Measurements from ENCODE around the gene SNF8.

Gene SNF8

DNA sequence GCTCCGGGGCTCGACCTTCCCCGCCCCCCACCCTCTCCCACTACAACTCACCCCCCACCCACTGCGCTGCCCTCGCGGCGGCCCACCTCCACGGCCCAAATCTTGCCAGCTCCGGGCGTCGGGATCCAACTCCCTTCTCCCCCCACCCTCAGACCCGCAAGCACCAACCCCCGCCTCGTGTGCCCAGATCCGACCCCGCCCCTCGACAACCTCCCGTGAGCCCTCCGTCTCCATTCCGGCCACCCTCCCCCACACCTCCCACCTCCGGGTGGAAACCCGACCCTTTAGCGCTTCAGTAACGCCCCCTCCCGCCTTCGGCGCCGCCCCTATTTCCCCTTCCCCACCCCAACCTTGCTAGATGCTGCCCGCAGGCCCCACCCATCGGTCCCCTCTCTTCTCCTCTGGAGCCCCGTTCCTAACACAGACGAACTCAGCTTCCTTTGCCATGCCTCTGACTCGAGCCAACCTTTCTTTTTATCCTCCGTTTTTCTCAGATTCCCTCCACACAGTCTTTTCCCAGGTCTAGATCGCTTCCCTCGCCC, 35.7 kb downstream of the SNF8 start:
- Histone ChIP-seq H2AFZ (ENCODE audit: low read length, unreplicated experiment) (no peak overlapping the region), H3K4me3 (ENCODE audit: low read depth, low read length) (peak overlapping the region; percentile 90), H3K27ac (ENCODE audit: low read depth, low read length) (peak overlapping the region; percentile 89), H3K27me3 (ENCODE audit: insufficient read depth, low read length) (no peaks in the 10 kb centered on the region), H3K36me3 (ENCODE audit: insufficient read depth, low read length) (peaks cover 30% of the 10 kb centered on the region), H3K79me2 (ENCODE audit: control insufficient read depth, insufficient read depth, low read length, unreplicated experiment) (peaks cover 51% of the 10 kb centered on the region), H3K4me1 (ENCODE audit: control insufficient read depth, insufficient read depth, low read length, unreplicated experiment) (peaks cover 47% of the 10 kb centered on the region)

DNA sequence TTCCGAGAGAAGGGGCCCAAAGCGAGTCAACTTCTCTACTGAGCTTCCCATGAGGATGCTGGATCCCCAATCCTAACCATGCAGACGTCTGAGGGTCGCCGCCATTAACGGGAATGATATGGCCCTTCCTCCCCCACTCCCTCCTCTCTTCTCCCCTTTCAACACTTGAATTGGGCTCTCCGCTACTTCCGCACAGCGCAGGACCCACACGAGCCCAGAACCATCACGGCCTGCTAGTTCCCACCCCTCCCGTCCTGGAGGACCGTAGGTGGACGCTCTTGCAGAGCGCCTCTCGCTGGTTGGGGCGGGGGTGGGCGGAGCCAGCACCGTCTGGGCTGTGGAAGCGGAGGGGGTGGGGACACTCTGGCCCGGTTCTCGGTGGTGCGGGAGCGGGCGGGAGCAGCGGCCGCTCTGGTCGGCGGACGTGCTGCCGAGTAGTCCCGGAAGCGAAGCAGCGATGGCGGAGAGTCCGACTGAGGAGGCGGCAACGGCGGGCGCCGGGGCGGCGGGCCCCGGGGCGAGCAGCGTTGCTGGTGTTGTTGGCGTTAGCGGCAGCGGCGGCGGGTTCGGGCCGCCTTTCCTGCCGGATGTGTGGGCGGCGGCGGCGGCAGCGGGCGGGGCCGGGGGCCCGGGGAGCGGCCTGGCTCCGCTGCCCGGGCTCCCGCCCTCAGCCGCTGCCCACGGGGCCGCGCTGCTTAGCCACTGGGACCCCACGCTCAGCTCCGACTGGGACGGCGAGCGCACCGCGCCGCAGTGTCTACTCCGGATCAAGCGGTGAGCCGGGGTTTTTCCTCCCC, 36.4 kb downstream of the SNF8 start, which contains the start of gene UBE2Z:
Gene UBE2Z (plus strand): TSS at position 361 of the 797 bp plus-strand sequence. CDS start 97 bp downstream, at position 458.
- peak within 1 kb of the TSS; percentile 47 for H2AFZ ChIP-seq (ENCODE audit: low read length, unreplicated experiment)
- H3K79me2 ChIP-seq (ENCODE audit: control insufficient read depth, insufficient read depth, low read length, unreplicated experiment) = peaks cover 45% of the 10 kb centered on the region

DNA sequence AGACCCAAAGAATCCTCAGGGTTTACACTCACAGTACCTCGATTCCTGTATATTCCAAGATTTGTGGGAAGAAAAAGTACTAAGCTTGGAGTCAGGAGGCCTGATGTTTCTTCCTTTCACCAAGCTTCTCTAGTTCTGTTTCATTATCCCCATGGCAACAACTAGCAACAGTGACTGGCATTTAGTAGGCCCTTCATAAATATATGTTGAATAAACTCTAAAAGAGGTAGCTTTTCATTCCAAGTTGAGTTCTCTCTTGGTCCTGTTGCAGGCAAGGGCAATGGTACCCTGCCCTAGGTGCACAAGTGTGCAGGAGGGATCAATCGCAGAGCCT, 37.0 kb downstream of the SNF8 start:
- H3K27ac ChIP-seq (ENCODE audit: low read depth, low read length) = peak overlapping the region; percentile 89
- H3K27me3 ChIP-seq (ENCODE audit: insufficient read depth, low read length) = no peaks in the 10 kb centered on the region
- H3K4me1 ChIP-seq (ENCODE audit: control insufficient read depth, insufficient read depth, low read length, unreplicated experiment) = peaks cover 42% of the 10 kb centered on the region
- peak overlapping the region; percentile 90 for H3K4me3 ChIP-seq (ENCODE audit: low read depth, low read length)
- H2AFZ ChIP-seq (ENCODE audit: low read length, unreplicated experiment) = peak overlapping the region; percentile 47
- peaks cover 23% of the 10 kb centered on the region for H3K36me3 ChIP-seq (ENCODE audit: insufficient read depth, low read length)
- H3K79me2 ChIP-seq (ENCODE audit: control insufficient read depth, insufficient read depth, low read length, unreplicated experiment) = peaks cover 39% of the 10 kb centered on the region

More for the DNA sequence above, 36.4 kb downstream of the SNF8 start, which contains the start of gene UBE2Z:
- H3K27me3 ChIP-seq (ENCODE audit: insufficient read depth, low read length) = no peaks in the 10 kb centered on the region
- peaks cover 46% of the 10 kb centered on the region for H3K4me1 ChIP-seq (ENCODE audit: control insufficient read depth, insufficient read depth, low read length, unreplicated experiment)
- H3K36me3 ChIP-seq (ENCODE audit: insufficient read depth, low read length) = peaks cover 26% of the 10 kb centered on the region
- peak within 1 kb of the TSS; percentile 89 for H3K27ac ChIP-seq (ENCODE audit: low read depth, low read length)
- peak within 1 kb of the TSS; percentile 90 for H3K4me3 ChIP-seq (ENCODE audit: low read depth, low read length)

DNA sequence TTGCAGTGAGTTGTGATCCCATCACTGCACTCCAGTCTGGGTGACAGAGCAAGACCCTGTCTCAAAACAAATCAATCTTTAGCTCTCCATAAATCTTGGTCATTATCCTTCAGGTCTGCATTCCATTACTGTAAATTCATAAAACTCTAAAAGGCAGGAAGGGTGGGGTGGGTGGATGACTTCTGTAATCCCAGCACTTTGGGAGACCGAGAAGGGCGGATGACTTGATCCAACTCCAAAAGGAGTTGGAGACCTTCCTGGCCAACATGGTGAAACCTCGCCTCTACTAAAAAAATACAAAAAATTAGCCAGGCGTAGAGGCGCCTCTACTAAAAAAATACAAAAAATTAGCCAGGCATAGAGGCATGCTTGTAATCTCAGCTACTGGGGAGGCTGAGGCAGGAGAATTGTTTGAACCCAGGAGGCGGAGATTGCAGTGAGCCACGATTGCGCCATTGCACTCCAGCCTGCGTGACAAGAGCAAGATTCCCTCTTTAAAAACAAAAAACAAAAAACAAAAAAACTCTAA, 38.6 kb downstream of the SNF8 start:
- Histone ChIP-seq H3K4me3 (ENCODE audit: low read depth, low read length) (no peak overlapping the region), H3K4me1 (ENCODE audit: control insufficient read depth, insufficient read depth, low read length, unreplicated experiment) (peaks cover 25% of the 10 kb centered on the region), H3K79me2 (ENCODE audit: control insufficient read depth, insufficient read depth, low read length, unreplicated experiment) (peaks cover 23% of the 10 kb centered on the region), H3K27me3 (ENCODE audit: insufficient read depth, low read length) (no peaks in the 10 kb centered on the region), H3K27ac (ENCODE audit: low read depth, low read length) (no peak overlapping the region), H2AFZ (ENCODE audit: low read length, unreplicated experiment) (no peak overlapping the region), H3K36me3 (ENCODE audit: insufficient read depth, low read length) (peaks cover 8% of the 10 kb centered on the region; the same call in 1 of the 2 replicates)

DNA sequence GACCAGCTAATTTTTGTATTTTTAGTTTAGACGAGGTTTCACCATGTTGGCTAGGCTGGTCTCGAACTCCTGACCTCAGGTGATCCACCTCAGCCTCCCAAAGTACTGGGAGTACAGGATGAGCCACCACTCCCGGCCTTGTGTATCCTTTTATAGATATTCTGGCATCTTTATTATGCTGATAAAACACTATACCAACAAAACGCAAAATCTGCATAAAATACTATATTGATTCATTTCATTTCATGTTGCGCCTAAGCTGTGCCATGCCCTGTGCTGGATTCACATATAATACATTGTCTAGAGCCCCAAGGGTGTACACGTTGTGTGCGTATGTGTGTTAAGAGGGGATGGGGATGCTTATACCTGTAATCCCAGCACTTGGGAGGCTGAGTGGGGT, 40.2 kb downstream of the SNF8 start:
- H3K27me3 ChIP-seq (ENCODE audit: insufficient read depth, low read length) = no peaks in the 10 kb centered on the region
- no peak overlapping the region for H3K4me3 ChIP-seq (ENCODE audit: low read depth, low read length)
- no peak overlapping the region for H3K27ac ChIP-seq (ENCODE audit: low read depth, low read length)
- H2AFZ ChIP-seq (ENCODE audit: low read length, unreplicated experiment) = no peak overlapping the region
- H3K79me2 ChIP-seq (ENCODE audit: control insufficient read depth, insufficient read depth, low read length, unreplicated experiment) = peaks cover 7% of the 10 kb centered on the region
- peaks cover 19% of the 10 kb centered on the region for H3K4me1 ChIP-seq (ENCODE audit: control insufficient read depth, insufficient read depth, low read length, unreplicated experiment)
- H3K36me3 ChIP-seq (ENCODE audit: insufficient read depth, low read length) = no peaks in the 10 kb centered on the region

DNA sequence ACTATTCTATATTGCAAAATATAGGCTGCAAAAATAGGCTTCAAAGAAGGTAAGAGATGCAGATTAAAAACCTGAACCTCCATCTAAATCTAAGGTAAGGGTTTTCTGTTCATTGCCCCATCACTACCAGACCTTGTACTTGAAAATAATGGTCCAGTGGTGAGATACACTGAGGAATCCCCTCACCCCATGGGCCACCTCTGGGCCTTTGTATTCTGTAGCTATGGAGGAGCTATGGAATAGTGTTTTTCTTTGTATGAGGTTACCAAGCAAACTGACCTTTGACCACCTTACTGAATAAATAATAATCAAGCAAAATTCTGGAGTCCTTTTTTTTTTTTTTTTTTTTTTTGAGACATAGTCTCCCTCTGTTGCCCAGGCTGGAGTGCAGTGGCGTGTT, 41.2 kb downstream of the SNF8 start:
- H3K4me3 ChIP-seq (ENCODE audit: low read depth, low read length) = no peak overlapping the region
- no peak overlapping the region for H2AFZ ChIP-seq (ENCODE audit: low read length, unreplicated experiment)
- H3K4me1 ChIP-seq (ENCODE audit: control insufficient read depth, insufficient read depth, low read length, unreplicated experiment) = peaks cover 19% of the 10 kb centered on the region
- no peaks in the 10 kb centered on the region for H3K27me3 ChIP-seq (ENCODE audit: insufficient read depth, low read length)
- peaks cover 1% of the 10 kb centered on the region; the same call in 1 of the 2 replicates for H3K36me3 ChIP-seq (ENCODE audit: insufficient read depth, low read length)
- H3K79me2 ChIP-seq (ENCODE audit: control insufficient read depth, insufficient read depth, low read length, unreplicated experiment) = peaks cover 3% of the 10 kb centered on the region
- H3K27ac ChIP-seq (ENCODE audit: low read depth, low read length) = no peak overlapping the region

DNA sequence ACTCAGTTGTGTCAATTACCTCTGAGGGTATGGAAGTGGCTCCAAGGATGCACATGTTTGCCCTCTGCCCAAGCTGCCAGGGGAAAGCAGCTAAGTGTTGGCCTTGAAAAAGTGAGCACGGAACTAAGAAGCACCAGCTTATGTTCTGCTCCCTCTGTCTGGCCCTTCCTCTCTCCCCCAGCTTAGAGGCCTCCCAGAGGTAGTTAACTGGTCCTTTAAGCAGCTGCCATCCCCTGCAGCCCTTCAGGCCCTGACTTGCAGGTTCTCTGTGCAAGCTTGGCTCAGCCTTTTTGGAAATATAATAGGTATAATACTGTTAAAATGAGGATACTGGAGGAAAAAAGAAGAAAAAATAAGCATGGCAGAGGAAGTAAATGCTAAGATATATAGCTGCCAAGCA, 43.4 kb downstream of the SNF8 start:
- no peak overlapping the region for H2AFZ ChIP-seq (ENCODE audit: low read length, unreplicated experiment)
- H3K4me3 ChIP-seq (ENCODE audit: low read depth, low read length) = no peak overlapping the region
- no peaks in the 10 kb centered on the region for H3K27me3 ChIP-seq (ENCODE audit: insufficient read depth, low read length)
- peaks cover 21% of the 10 kb centered on the region for H3K4me1 ChIP-seq (ENCODE audit: control insufficient read depth, insufficient read depth, low read length, unreplicated experiment)
- H3K36me3 ChIP-seq (ENCODE audit: insufficient read depth, low read length) = peaks cover 13% of the 10 kb centered on the region; the same call in 1 of the 2 replicates
- H3K27ac ChIP-seq (ENCODE audit: low read depth, low read length) = no peak overlapping the region
- peaks cover 3% of the 10 kb centered on the region for H3K79me2 ChIP-seq (ENCODE audit: control insufficient read depth, insufficient read depth, low read length, unreplicated experiment)

DNA sequence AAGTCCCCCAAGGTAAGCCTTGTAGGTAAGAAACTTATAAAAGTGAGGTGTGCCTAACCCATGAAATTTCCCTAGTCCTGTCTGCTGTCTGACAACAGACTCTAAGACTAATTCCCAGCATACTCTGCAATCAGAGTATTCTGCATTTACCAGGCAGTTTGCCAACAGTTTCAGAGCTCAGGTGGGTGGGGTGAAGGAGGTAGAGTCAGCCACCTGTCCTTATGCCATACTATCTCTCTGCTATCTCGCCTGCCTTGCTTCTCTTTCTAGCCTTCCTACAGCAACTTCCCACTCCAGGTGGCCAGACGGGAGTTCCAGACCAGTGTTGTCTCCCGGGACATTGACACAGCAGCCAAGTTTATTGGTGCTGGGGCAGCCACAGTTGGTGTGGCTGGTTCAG, 49.8 kb downstream of the SNF8 start:
- no peak overlapping the region; the same call in 1 of the 2 replicates for H3K4me3 ChIP-seq (ENCODE audit: low read depth, low read length)
- H3K4me1 ChIP-seq (ENCODE audit: control insufficient read depth, insufficient read depth, low read length, unreplicated experiment) = peaks cover 17% of the 10 kb centered on the region
- H3K27ac ChIP-seq (ENCODE audit: low read depth, low read length) = no peak overlapping the region

DNA sequence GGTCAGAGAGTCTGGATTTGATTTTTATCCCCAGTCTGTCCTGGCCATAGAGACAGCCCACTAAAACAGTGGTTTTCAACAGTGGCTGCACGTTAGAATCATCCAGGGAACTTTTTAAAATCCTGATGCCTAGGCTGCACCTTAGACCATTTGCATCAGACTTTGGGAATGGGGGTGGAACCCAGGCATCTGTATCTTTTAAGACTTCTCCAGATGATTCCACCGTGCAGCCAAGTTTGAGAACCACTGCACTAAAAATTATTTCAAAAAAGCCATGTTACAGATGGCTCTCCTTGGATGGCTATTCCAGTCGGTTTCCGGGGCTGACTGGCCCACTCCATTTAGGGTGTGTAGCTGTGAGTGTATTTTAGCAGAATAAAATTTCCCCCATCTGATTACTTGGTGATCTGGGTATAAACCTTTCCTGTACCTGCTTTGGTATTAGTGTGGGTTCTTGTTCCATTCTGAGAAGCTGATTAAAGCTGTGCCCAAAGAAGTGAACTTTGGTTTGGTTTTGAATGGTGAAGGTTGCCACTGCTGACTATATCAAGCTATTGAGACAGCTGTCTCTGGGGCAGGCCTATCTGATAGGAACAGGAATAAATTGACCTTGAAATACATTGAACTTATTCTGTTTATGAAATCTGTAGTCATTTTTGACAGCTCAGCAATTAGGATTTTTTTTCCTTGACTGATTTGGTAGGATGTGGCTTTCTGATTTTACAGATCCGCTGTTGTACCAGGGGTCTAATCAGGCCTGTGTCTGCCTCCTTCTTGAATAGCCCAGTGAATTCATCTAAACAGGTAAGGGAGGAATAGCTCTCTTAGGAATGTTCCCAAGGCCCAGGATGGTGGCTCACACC, 50.8 kb downstream of the SNF8 start:
- peaks cover 13% of the 10 kb centered on the region for H3K4me1 ChIP-seq (ENCODE audit: control insufficient read depth, insufficient read depth, low read length, unreplicated experiment)
- no peak overlapping the region for H2AFZ ChIP-seq (ENCODE audit: low read length, unreplicated experiment)
- peak overlapping the region; percentile 88 for H3K4me3 ChIP-seq (ENCODE audit: low read depth, low read length)
- no peak overlapping the region for H3K27ac ChIP-seq (ENCODE audit: low read depth, low read length)
- H3K27me3 ChIP-seq (ENCODE audit: insufficient read depth, low read length) = no peaks in the 10 kb centered on the region
- H3K79me2 ChIP-seq (ENCODE audit: control insufficient read depth, insufficient read depth, low read length, unreplicated experiment) = peaks cover 22% of the 10 kb centered on the region
- H3K36me3 ChIP-seq (ENCODE audit: insufficient read depth, low read length) = peaks cover 13% of the 10 kb centered on the region; the same call in 1 of the 2 replicates

More for the DNA sequence above, 49.8 kb downstream of the SNF8 start:
- Histone ChIP-seq H2AFZ (ENCODE audit: low read length, unreplicated experiment) (no peak overlapping the region), H3K27me3 (ENCODE audit: insufficient read depth, low read length) (no peaks in the 10 kb centered on the region), H3K36me3 (ENCODE audit: insufficient read depth, low read length) (peaks cover 13% of the 10 kb centered on the region; the same call in 1 of the 2 replicates), H3K79me2 (ENCODE audit: control insufficient read depth, insufficient read depth, low read length, unreplicated experiment) (peaks cover 22% of the 10 kb centered on the region)

DNA sequence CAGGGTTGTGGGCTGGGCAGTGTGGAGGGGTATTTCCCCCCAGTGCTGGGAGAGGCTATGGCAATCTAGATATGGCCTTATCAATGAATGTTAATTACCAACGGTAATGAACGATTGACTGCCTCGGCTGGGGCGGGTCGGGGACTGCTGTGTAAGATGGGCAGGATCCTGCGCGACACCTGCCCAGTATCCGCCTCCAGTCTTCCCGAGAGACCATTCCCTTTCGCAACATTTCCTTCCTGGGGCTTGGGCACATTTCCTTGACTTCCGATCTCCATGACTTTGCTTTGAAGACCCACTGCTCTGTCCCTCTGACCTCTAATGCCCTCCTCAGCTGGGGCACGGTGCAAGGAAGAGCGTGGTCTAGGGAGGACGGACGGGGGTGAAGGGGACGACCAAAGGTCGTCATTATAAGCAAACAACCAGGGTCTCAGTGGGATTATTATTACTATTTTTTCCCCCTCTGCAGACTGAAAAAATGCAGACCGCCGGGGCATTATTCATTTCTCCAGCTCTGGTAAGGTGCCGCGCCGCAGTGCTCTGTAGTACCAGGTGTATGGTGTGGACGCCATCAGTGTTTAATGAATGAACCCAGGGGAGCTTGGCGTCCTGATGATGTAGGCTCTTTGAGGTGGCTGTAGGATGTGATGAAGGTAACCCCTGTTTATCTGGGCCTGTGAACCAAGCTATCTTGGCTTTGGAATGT, 51.5 kb downstream of the SNF8 start:
- Histone ChIP-seq H3K36me3 (ENCODE audit: insufficient read depth, low read length) (peaks cover 9% of the 10 kb centered on the region; the same call in 1 of the 2 replicates), H3K4me1 (ENCODE audit: control insufficient read depth, insufficient read depth, low read length, unreplicated experiment) (peaks cover 12% of the 10 kb centered on the region), H3K79me2 (ENCODE audit: control insufficient read depth, insufficient read depth, low read length, unreplicated experiment) (peaks cover 22% of the 10 kb centered on the region), H3K27me3 (ENCODE audit: insufficient read depth, low read length) (no peaks in the 10 kb centered on the region), H3K27ac (ENCODE audit: low read depth, low read length) (peak overlapping the region; percentile 28; the same call in 1 of the 2 replicates), H2AFZ (ENCODE audit: low read length, unreplicated experiment) (peak overlapping the region; percentile 61), H3K4me3 (ENCODE audit: low read depth, low read length) (peak overlapping the region; percentile 88)
